ENCODE results near the gene MPP3. TPM values are rescaled to one million over a fixed set of nuclear protein-coding genes. Genes with fewer than 3 reads are reported as not detected.

MPP3 gene
- total and polyA plus RNA-seq, 4 donors: 9.9 to 38.7 (median 24.6) TPM

- no peak overlapping the region for H3K4me3 ChIP-seq
- H3K9ac ChIP-seq (ENCODE audit: insufficient read depth in 1 of 2, low read length in 2 of 2): no peak overlapping the region
- no peaks in the 10 kb centered on the region for H3K9me3 ChIP-seq (ENCODE audit: control insufficient read depth in 4 of 4, insufficient read depth in 3 of 4, low read length in 3 of 4)
- H3K36me3 ChIP-seq (ENCODE audit: control insufficient read depth in 4 of 4, insufficient read depth in 4 of 4, low read length in 4 of 4): peaks cover 7 to 29% (median 17%) of the 10 kb centered on the region in 4 donors
- WGBS, 2 donors: 43 to 57% methylated on average over 7 of the region's 7 CpGs
- peak; percentile 61 for TF ChIP-seq CTCF (IDR thresholded peaks at IDR 0.05; ENCODE audit: control extremely low read depth, extremely low read depth)
- DNase-seq: peak; percentile 50 to 61 (median 52)
- ATAC-seq (ENCODE audit: insufficient read depth, low FRiP score): peak; percentile 55
- H3K27me3 ChIP-seq (ENCODE audit: control insufficient read depth in 3 of 3, insufficient read depth in 3 of 3, low read length in 2 of 3): no peaks in the 10 kb centered on the region
- peaks cover 0 to 3% (median 0%) of the 10 kb centered on the region in 5 donors for H3K4me1 ChIP-seq (ENCODE audit: control insufficient read depth in 5 of 5, insufficient read depth in 5 of 5, low read length in 5 of 5)
- H3K27ac ChIP-seq (ENCODE audit: low read depth in 1 of 2, low read length in 1 of 2): no peak overlapping the region
Observed at GRCh38 chr17:43766413-43767052, 66.4 kb downstream of the MPP3 start.

GRCh38 chr17:43760254-43760852 lies 72.6 kb downstream of the MPP3 start:
- ATAC-seq (ENCODE audit: insufficient read depth, low FRiP score) (peak; percentile 84), DNase-seq (peak; percentile 92 to 93 (median 92))
- Histone ChIP-seq H3K4me1 (ENCODE audit: control insufficient read depth in 5 of 5, insufficient read depth in 5 of 5, low read length in 5 of 5) (peaks cover 0 to 5% (median 0%) of the 10 kb centered on the region in 5 donors), H3K36me3 (ENCODE audit: control insufficient read depth in 4 of 4, insufficient read depth in 4 of 4, low read length in 4 of 4) (no peaks in the 10 kb centered on the region), H3K9ac (ENCODE audit: insufficient read depth in 1 of 2, low read length in 2 of 2) (peak overlapping the region in 1 of 2 donors; percentile 4), H3K9me3 (ENCODE audit: control insufficient read depth in 4 of 4, insufficient read depth in 3 of 4, low read length in 3 of 4) (peaks cover 0 to 3% (median 0%) of the 10 kb centered on the region in 4 donors), H3K4me3 (no peak overlapping the region), H3K27ac (ENCODE audit: low read depth in 1 of 2, low read length in 1 of 2) (no peak overlapping the region), H3K27me3 (ENCODE audit: control insufficient read depth in 3 of 3, insufficient read depth in 3 of 3, low read length in 2 of 3) (peaks cover 0 to 17% (median 8%) of the 10 kb centered on the region in 3 donors)
- WGBS, 2 donors: 7 to 12% methylated on average over 10 of the region's 10 CpGs
- TF ChIP-seq CTCF (IDR thresholded peaks at IDR 0.05; ENCODE audit: control extremely low read depth, extremely low read depth): peak; percentile 100

GRCh38 chr17:43759836-43760235 lies 73.1 kb downstream of the MPP3 start:
- Histone ChIP-seq H3K27me3 (ENCODE audit: control insufficient read depth in 3 of 3, insufficient read depth in 3 of 3, low read length in 2 of 3) (peaks cover 0 to 17% (median 9%) of the 10 kb centered on the region in 3 donors), H3K9ac (ENCODE audit: insufficient read depth in 1 of 2, low read length in 2 of 2) (no peak overlapping the region), H3K36me3 (ENCODE audit: control insufficient read depth in 4 of 4, insufficient read depth in 4 of 4, low read length in 4 of 4) (no peaks in the 10 kb centered on the region), H3K4me3 (no peak overlapping the region), H3K4me1 (ENCODE audit: control insufficient read depth in 5 of 5, insufficient read depth in 5 of 5, low read length in 5 of 5) (peaks cover 0 to 6% (median 0%) of the 10 kb centered on the region in 5 donors), H3K9me3 (ENCODE audit: control insufficient read depth in 4 of 4, insufficient read depth in 3 of 4, low read length in 3 of 4) (peaks cover 0 to 4% (median 0%) of the 10 kb centered on the region in 4 donors), H3K27ac (ENCODE audit: low read depth in 1 of 2, low read length in 1 of 2) (no peak overlapping the region)
- no peak for TF ChIP-seq CTCF (IDR thresholded peaks at IDR 0.05; ENCODE audit: control extremely low read depth, extremely low read depth)
- ATAC-seq (ENCODE audit: insufficient read depth, low FRiP score): no peak
- WGBS, 2 donors: 69 to 71% methylated on average over 7 of the region's 7 CpGs
- no peak for DNase-seq

All from lung (tissue), 12 donors.